Measurements from ENCODE around the gene CSNK1G2.
"Not testable (repeated sequence)": the region's sequence is repeated elsewhere in the genome, so short reads cannot be mapped to it uniquely, and the experiment has no call there.

DNA sequence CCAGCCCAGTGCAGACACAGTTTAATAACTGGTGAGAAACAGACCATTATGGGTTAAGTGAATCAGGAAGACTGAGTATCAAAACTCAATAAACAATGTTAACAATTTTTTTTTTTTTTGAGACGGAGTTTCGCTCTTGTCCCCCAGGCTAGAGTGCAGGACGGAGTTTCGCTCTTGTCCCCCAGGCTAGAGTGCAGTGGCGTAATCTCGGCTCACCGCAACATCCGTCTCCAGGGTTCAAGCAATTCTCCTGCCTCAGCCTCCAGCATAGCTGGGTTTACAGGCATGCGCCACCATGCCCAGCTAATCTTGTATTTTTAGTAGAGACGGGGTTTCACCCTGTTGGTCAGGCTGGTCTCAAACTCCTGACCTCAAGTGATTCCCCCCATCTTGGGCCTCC, 47.5 kb downstream of the CSNK1G2 start:
- not testable (repeated sequence) for TF ChIP-seq POLR2A, CTCF (IDR thresholded peaks at IDR 0.05)
